GM12878 (cell line): ENCODE measurements around the gene CAMK2D. TPM values are rescaled to one million over a fixed set of nuclear protein-coding genes. Genes with fewer than 3 reads are reported as not detected.

Experiments
- ATAC-seq: fragments of 200-7000 bp; cut with Tn5 transposase; 3 replicates; pipeline ENCODE4 v1.9.1; 2020; ENCODE audit warnings: mild to moderate bottlenecking, moderate library complexity
- BruUV-seq: library from RNA; stranded (reverse); fragments of 400-500 nt; replicated peaks from 2 replicates; lab custom pipeline; 2021; lab: Mats Ljungman, UMichigan
- CTCF ChIA-PET: fragments of 300-600 bp; sonication (Branson Sonifier 250); formaldehyde crosslinking; extraction: SDS; loops from one replicate; lab custom pipeline; 2021; ENCODE audit warnings: inconsistent platforms; lab: Yijun Ruan, JAX
- POLR2A ChIA-PET: fragments of 350-600 bp; formaldehyde crosslinking; extraction: SDS; loops from one replicate; lab custom pipeline; 2021; ENCODE audit warnings: inconsistent platforms; lab: Charles Lee
- RAD21 ChIA-PET: fragments of 300-600 bp; sonication (Branson Sonifier 250); formaldehyde crosslinking; loops from one replicate; lab custom pipeline; 2023; ENCODE audit warnings: antibody characterized with exemption; ENCODE audit not compliant: unreplicated experiment; lab: Charles Lee
- SMC1A ChIA-PET: fragments of 300-600 bp; sonication (Branson Sonifier 250); formaldehyde crosslinking; loops from one replicate; lab custom pipeline; 2023; ENCODE audit not compliant: unreplicated experiment, uncharacterized antibody; lab: Charles Lee
- DNase-seq: peaks from one replicate; pipeline ENCODE4 v3.0.0-alpha.2; 2011; ENCODE audit warnings: low read depth, low spot score
- FAIRE-seq: peaks from 3 replicates; lab custom pipeline; 2011; peaks lifted over from hg19 to GRCh38; lab: Jason Lieb, UNC
- H2AFZ ChIP-seq: 2 replicates; pipeline ENCODE4 v1.6.0; 2011; ENCODE audit warnings: low read depth, low read length, control low read depth; ENCODE audit not compliant: control insufficient read depth
- H3K27ac ChIP-seq: 2 replicates; pipeline ENCODE4 v1.5.1; 2011; ENCODE audit warnings: control low read depth; ENCODE audit not compliant: control insufficient read depth, insufficient read depth
- H3K27me3 ChIP-seq, 2 experiments: replicated peaks in 1 of 2; 2 replicates each; pipeline versions ENCODE4 v1.6.0 to v1.6.1; 2011; ENCODE audit warnings: low read length in 1 of 2; ENCODE audit not compliant: control insufficient read depth in 2 of 2, insufficient read depth in 2 of 2
- H3K36me3 ChIP-seq, 2 experiments: 2 replicates each; pipeline ENCODE4 v1.5.1; 2011; ENCODE audit warnings: low read length in 1 of 2; ENCODE audit not compliant: control insufficient read depth in 2 of 2, insufficient read depth in 2 of 2
- H3K4me1 ChIP-seq: 2 replicates; pipeline ENCODE4 v1.6.1; 2011; ENCODE audit warnings: mild to moderate bottlenecking, low read length, moderate library complexity, mixed read lengths; ENCODE audit not compliant: control insufficient read depth, insufficient read depth
- H3K4me2 ChIP-seq: 2 replicates; pipeline ENCODE4 v1.6.0; 2011; ENCODE audit warnings: control low read depth; ENCODE audit not compliant: control insufficient read depth, insufficient read depth
- H3K4me3 ChIP-seq: fragments of 200-600 bp; sonication (generic); 2 replicates; pipeline ENCODE4 v1.5.1; 2016
- H3K79me2 ChIP-seq: 2 replicates; pipeline ENCODE4 v1.6.0; 2011; ENCODE audit warnings: low read length; ENCODE audit not compliant: control insufficient read depth, insufficient read depth
- H3K9ac ChIP-seq: 2 replicates; pipeline ENCODE4 v1.8.0; 2011; ENCODE audit warnings: low read length, control low read depth, mixed read lengths; ENCODE audit not compliant: control insufficient read depth, insufficient read depth
- H3K9me3 ChIP-seq: replicated peaks from 3 replicates; pipeline ENCODE4 v1.5.1; 2011; ENCODE audit warnings: mild to moderate bottlenecking, low read length; ENCODE audit not compliant: control insufficient read depth, insufficient read depth
- H4K20me1 ChIP-seq: 2 replicates; pipeline ENCODE4 v1.6.0; 2011; ENCODE audit not compliant: control insufficient read depth, insufficient read depth
- BRCA1 ChIP-seq: IDR thresholded peaks from 2 replicates; pipeline ENCODE4 v1.6.1; 2011; ENCODE audit warnings: low read depth, low read length, improper control_type of control experiment
- E4F1 ChIP-seq: fragments of 450-650 bp; IDR thresholded peaks from 2 replicates; pipeline ENCODE4 v1.6.1; 2018; ENCODE audit warnings: borderline replicate concordance, mild to moderate bottlenecking; ENCODE audit not compliant: partially characterized antibody
- FOS ChIP-seq: IDR thresholded peaks from 3 replicates; pipeline ENCODE4 v1.6.1; 2011; ENCODE audit warnings: borderline replicate concordance; ENCODE audit not compliant: insufficient read length; ENCODE audit errors: extremely low read depth
- FOXK2 ChIP-seq: fragments of 450-650 bp; IDR thresholded peaks from 2 replicates; pipeline ENCODE4 v1.6.1; 2017; ENCODE audit warnings: mild to moderate bottlenecking, moderate library complexity
- HDAC2 ChIP-seq: fragments of 200-600 bp; sonication (generic); IDR thresholded peaks from 2 replicates; pipeline ENCODE4 v1.6.1; 2017
- KAT2A ChIP-seq: conservative IDR thresholded peaks from 2 replicates; pipeline ENCODE4 v1.6.1; 2011; ENCODE audit warnings: low read depth, low read length; ENCODE audit not compliant: control insufficient read depth
- MEF2A ChIP-seq: IDR thresholded peaks from 2 replicates; pipeline ENCODE4 v1.6.1; 2011; ENCODE audit warnings: low read depth, mild to moderate bottlenecking, low read length, moderate library complexity; ENCODE audit not compliant: insufficient read depth
- RFX5 ChIP-seq: IDR thresholded peaks from 2 replicates; pipeline ENCODE4 v1.6.1; 2011; ENCODE audit warnings: low read depth, low read length, improper control_type of control experiment
- SIX5 ChIP-seq: IDR thresholded peaks from 2 replicates; pipeline ENCODE4 v1.6.1; 2011; ENCODE audit warnings: mild to moderate bottlenecking, low read depth, low read length, moderate library complexity; ENCODE audit not compliant: severe bottlenecking
- SREBF1 ChIP-seq: IDR thresholded peaks from 2 replicates; pipeline ENCODE4 v1.6.1; 2012; ENCODE audit warnings: mild to moderate bottlenecking, low read length
- TBL1XR1 ChIP-seq: IDR thresholded peaks from 2 replicates; pipeline ENCODE4 v1.6.1; 2012; ENCODE audit warnings: low read depth, low read length, improper control_type of control experiment
- USF1 ChIP-seq: IDR thresholded peaks from 2 replicates; pipeline ENCODE4 v1.6.1; 2011; ENCODE audit warnings: borderline replicate concordance, low read depth, mild to moderate bottlenecking, moderate library complexity, mixed read lengths, low read length; ENCODE audit not compliant: insufficient read depth; ENCODE audit errors: extremely low read length
- ZNF207 ChIP-seq: fragments of 450-650 bp; IDR thresholded peaks from 2 replicates; pipeline ENCODE4 v1.6.1; 2014; ENCODE audit warnings: antibody characterized with exemption, mild to moderate bottlenecking, borderline replicate concordance
- ZNF217 ChIP-seq: fragments of 450-650 bp; IDR thresholded peaks from 2 replicates; pipeline ENCODE4 v1.6.1; 2017; ENCODE audit warnings: antibody characterized with exemption, mild to moderate bottlenecking
- ZNF384 ChIP-seq: IDR thresholded peaks from 2 replicates; pipeline ENCODE4 v1.6.1; 2012; ENCODE audit warnings: low read depth, mild to moderate bottlenecking, low read length, improper control_type of control experiment, borderline replicate concordance
- WGBS: methylation state at CpG from one replicate; pipeline ENCODE4 v1.1.6; 2016; ENCODE audit warnings: low lambda C conversion rate; ENCODE audit not compliant: insufficient replicate concordance, insufficient coverage; ENCODE audit errors: missing lambda C conversion rate; 5-methylcytosine and 5-hydroxymethylcytosine counted together
- in situ Hi-C: fragments of 300-500 bp; cut with MboI; formaldehyde crosslinking; loops from 9 replicates; pipeline ENCODE4 v1.14.3; 2018; ENCODE audit warnings: mixed read lengths
- intact Hi-C: fragments of 100-400 bp; cut with micrococcal nuclease; formaldehyde crosslinking; loops from one replicate; pipeline ENCODE4 v1.14.2; 2022; ENCODE audit not compliant: unreplicated experiment
- polyA plus RNA-seq, 11 experiments: library from polyadenylated mRNA; depleted of rRNA in 4 of 11; unstranded in 6 of 11; stranded (reverse) in 5 of 11; fragments of >200 nt; fragmentation: Nextera tagmentation in 4 of 11; fragmentation: Illumina TruSeq in 1 of 11; extraction: Ambion mirVana in 4 of 11; extraction: Trizol in 1 of 11; gene quantifications; 1 replicate in 1 of 11; 2 replicates in 10 of 11; pipeline versions ENCODE4 v1.2.1 to v1.2.3, GENCODE V29; 2011 to 2016; ENCODE audit warnings: inconsistent platforms in 2 of 11, missing spikeins in 2 of 11, low read depth in 1 of 11
- total RNA-seq, 4 experiments: library from RNA; depleted of rRNA in 3 of 4; stranded (reverse); fragments of >200 nt in 3 of 4; fragmentation: Illumina TruSeq in 1 of 4; extraction: Trizol in 1 of 4; gene quantifications; 2 replicates each; pipeline versions ENCODE4 v1.2.1 to v1.2.3, GENCODE V29; 2013 to 2021
- TF ChIP-seq, protein P1 (sequence below): IDR thresholded peaks from 2 replicates; pipeline ENCODE4 v1.6.1; 2011; ENCODE audit warnings: mild to moderate bottlenecking, low read depth, low read length, moderate library complexity; ENCODE audit not compliant: insufficient replicate concordance
- TF ChIP-seq, protein P2 (sequence below): fragments of 450-650 bp; conservative IDR thresholded peaks from 2 replicates; pipeline ENCODE4 v1.6.1; 2017; ENCODE audit warnings: mild to moderate bottlenecking, moderate library complexity

CAMK2D gene
- total and polyA plus RNA-seq, 10 of the 15 experiments (the other 5 are each of a cell fraction or from before 2014, with no cell fraction given) = 6.9 to 88.5 (median 12.9) TPM

DNA sequence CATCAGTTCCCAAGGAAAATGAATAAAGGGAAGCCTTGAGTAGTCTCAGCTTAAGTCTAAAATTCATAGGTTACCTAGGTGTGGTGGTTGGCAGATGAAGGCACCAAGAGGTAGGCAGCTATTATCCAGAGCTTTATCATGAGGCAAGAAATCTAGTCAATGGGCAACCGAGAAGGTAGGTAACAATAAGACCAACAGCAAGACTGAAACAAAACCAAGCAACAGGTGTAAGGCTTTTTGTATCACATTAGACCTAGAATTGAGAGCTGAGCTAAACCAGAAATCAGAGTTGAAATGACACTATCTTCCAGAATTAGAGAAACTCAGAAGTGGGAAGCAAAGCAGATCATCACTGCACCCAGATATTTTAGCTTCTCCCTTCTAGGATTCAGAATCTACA, 117.1 kb downstream of the CAMK2D start:
- 0% methylated on average over 1 of the region's 1 CpG for WGBS
- Histone ChIP-seq H4K20me1 (no peaks in the 10 kb centered on the region), H3K36me3 (peaks cover 2 to 5% of the 10 kb centered on the region in 2 experiments; a peak in 2 of 4 replicates), H3K9me3 (no peaks in the 10 kb centered on the region), H2AFZ (no peak overlapping the region), H3K4me3 (no peak overlapping the region), H3K79me2 (peaks cover 6% of the 10 kb centered on the region), H3K4me1 (peaks cover 22% of the 10 kb centered on the region), H3K4me2 (no peak overlapping the region), H3K9ac (no peak overlapping the region), H3K27ac (no peak overlapping the region), H3K27me3 (no peaks in the 10 kb centered on the region)
- FAIRE-seq = no peak
- ChIA-PET SMC1A (interaction anchor here (1.0 to 17.1 kb wide), 19 partner anchors 8 to 116 kb away, joined by 3 to 282 read pairs (median 4); no protein-coding TSS in a partner anchor), RAD21 (interaction anchor here (0.8 to 7.7 kb wide), 13 partner anchors 8 to 95 kb away, joined by 3 to 43 read pairs (median 5); no protein-coding TSS in a partner anchor), POLR2A (interaction anchor here (0.7 to 1.9 kb wide), 6 partner anchors 9 to 195 kb away, joined by 3 to 14 read pairs (median 4); no protein-coding TSS in a partner anchor), CTCF (interaction anchor here (1.0 to 3.2 kb wide), 10 partner anchors 8 to 249 kb away, joined by 3 to 11 read pairs (median 5); no protein-coding TSS in a partner anchor)
- no TSS peak for BruUV-seq
- ATAC-seq = peak; percentile 19
- intact Hi-C loops = no loop called here
- no peak for DNase-seq
- in situ Hi-C loops = no loop called here
- TF ChIP-seq SIX5 (no peak), KAT2A (no peak), FOXK2 (no peak), E4F1 (no peak), HDAC2 (no peak), ZNF207 (no peak), SREBF1 (no peak), MEF2A (no peak), ZNF384 (no peak), USF1 (no peak), ZNF217 (no peak), TBL1XR1 (no peak), BRCA1 (no peak), FOS (no peak), RFX5 (no peak)
- TF ChIP-seq, protein P1, sequence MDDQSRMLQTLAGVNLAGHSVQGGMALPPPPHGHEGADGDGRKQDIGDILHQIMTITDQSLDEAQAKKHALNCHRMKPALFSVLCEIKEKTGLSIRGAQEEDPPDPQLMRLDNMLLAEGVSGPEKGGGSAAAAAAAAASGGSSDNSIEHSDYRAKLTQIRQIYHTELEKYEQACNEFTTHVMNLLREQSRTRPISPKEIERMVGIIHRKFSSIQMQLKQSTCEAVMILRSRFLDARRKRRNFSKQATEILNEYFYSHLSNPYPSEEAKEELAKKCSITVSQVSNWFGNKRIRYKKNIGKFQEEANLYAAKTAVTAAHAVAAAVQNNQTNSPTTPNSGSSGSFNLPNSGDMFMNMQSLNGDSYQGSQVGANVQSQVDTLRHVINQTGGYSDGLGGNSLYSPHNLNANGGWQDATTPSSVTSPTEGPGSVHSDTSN = no peak
- TF ChIP-seq, protein P2, sequence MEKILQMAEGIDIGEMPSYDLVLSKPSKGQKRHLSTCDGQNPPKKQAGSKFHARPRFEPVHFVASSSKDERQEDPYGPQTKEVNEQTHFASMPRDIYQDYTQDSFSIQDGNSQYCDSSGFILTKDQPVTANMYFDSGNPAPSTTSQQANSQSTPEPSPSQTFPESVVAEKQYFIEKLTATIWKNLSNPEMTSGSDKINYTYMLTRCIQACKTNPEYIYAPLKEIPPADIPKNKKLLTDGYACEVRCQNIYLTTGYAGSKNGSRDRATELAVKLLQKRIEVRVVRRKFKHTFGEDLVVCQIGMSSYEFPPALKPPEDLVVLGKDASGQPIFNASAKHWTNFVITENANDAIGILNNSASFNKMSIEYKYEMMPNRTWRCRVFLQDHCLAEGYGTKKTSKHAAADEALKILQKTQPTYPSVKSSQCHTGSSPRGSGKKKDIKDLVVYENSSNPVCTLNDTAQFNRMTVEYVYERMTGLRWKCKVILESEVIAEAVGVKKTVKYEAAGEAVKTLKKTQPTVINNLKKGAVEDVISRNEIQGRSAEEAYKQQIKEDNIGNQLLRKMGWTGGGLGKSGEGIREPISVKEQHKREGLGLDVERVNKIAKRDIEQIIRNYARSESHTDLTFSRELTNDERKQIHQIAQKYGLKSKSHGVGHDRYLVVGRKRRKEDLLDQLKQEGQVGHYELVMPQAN = no peak
